ENCODE results near the gene DDX51. TPM values are rescaled to one million over a fixed set of nuclear protein-coding genes. Genes with fewer than 3 reads are reported as not detected.

Gene DDX51
- total and polyA plus RNA-seq, 2 of the 13 experiments (the other 11 are each of a cell fraction or from before 2014, with no cell fraction given) = 10.1 TPM

DNA sequence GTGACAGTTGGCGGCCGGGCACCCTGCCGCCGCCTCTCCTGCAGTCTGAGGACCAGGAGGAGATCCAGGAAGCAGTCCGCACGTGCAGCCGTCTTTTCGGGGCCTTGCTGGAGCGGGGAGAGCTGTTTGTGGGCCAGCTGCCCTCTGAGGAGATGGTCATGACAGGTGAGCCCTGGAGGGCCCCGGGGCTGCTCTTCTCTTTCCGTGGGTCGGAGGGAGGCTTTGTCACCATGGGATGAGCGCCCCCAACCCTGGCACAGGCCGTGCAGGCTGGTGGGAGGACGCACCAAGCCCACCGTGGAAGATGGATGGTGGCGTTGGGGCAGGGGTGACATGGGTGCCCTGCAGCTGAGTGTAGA is 670 bp upstream of the DDX51 start (continued):
- TF ChIP-seq, protein P1, sequence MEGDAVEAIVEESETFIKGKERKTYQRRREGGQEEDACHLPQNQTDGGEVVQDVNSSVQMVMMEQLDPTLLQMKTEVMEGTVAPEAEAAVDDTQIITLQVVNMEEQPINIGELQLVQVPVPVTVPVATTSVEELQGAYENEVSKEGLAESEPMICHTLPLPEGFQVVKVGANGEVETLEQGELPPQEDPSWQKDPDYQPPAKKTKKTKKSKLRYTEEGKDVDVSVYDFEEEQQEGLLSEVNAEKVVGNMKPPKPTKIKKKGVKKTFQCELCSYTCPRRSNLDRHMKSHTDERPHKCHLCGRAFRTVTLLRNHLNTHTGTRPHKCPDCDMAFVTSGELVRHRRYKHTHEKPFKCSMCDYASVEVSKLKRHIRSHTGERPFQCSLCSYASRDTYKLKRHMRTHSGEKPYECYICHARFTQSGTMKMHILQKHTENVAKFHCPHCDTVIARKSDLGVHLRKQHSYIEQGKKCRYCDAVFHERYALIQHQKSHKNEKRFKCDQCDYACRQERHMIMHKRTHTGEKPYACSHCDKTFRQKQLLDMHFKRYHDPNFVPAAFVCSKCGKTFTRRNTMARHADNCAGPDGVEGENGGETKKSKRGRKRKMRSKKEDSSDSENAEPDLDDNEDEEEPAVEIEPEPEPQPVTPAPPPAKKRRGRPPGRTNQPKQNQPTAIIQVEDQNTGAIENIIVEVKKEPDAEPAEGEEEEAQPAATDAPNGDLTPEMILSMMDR (CRISPR knock-in tag; IDR thresholded peaks at IDR 0.05) = 0 out of 2 replicates have a peak, but pooled peaks have one; percentile 17
- TF ChIP-seq NFIB (CRISPR knock-in tag; IDR thresholded peaks at IDR 0.05; ENCODE audit: borderline replicate concordance) = no peak
- TF ChIP-seq, protein P2, sequence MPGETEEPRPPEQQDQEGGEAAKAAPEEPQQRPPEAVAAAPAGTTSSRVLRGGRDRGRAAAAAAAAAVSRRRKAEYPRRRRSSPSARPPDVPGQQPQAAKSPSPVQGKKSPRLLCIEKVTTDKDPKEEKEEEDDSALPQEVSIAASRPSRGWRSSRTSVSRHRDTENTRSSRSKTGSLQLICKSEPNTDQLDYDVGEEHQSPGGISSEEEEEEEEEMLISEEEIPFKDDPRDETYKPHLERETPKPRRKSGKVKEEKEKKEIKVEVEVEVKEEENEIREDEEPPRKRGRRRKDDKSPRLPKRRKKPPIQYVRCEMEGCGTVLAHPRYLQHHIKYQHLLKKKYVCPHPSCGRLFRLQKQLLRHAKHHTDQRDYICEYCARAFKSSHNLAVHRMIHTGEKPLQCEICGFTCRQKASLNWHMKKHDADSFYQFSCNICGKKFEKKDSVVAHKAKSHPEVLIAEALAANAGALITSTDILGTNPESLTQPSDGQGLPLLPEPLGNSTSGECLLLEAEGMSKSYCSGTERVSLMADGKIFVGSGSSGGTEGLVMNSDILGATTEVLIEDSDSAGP (CRISPR knock-in tag; IDR thresholded peaks at IDR 0.05; ENCODE audit: borderline replicate concordance) = 0 out of 2 replicates have a peak, but pooled peaks have one; percentile 18
- TF ChIP-seq EED (CRISPR knock-in tag; IDR thresholded peaks at IDR 0.05) = no peak; the same call in 1 of the 2 replicates
- TF ChIP-seq NFE2L1 (CRISPR knock-in tag; IDR thresholded peaks at IDR 0.05; ENCODE audit: borderline replicate concordance) = no peak
- TF ChIP-seq, protein P3, sequence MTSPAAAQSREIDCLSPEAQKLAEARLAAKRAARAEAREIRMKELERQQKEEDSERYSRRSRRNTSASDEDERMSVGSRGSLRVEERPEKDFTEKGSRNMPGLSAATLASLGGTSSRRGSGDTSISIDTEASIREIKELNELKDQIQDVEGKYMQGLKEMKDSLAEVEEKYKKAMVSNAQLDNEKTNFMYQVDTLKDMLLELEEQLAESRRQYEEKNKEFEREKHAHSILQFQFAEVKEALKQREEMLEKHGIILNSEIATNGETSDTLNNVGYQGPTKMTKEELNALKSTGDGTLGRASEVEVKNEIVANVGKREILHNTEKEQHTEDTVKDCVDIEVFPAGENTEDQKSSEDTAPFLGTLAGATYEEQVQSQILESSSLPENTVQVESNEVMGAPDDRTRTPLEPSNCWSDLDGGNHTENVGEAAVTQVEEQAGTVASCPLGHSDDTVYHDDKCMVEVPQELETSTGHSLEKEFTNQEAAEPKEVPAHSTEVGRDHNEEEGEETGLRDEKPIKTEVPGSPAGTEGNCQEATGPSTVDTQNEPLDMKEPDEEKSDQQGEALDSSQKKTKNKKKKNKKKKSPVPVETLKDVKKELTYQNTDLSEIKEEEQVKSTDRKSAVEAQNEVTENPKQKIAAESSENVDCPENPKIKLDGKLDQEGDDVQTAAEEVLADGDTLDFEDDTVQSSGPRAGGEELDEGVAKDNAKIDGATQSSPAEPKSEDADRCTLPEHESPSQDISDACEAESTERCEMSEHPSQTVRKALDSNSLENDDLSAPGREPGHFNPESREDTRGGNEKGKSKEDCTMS (CRISPR knock-in tag; conservative IDR thresholded peaks at IDR 0.05) = no peak
- TF ChIP-seq FIP1L1 (IDR thresholded peaks at IDR 0.05; ENCODE audit: borderline replicate concordance, insufficient read depth, low read depth, low read length) = no peak
- 0 out of 2 replicates have a peak, but pooled peaks have one; percentile 20 for TF ChIP-seq REL (CRISPR knock-in tag; conservative IDR thresholded peaks at IDR 0.05)
- TF ChIP-seq KLF6 (CRISPR knock-in tag; IDR thresholded peaks at IDR 0.05) = no peak
- no peak for TF ChIP-seq MTA3 (CRISPR knock-in tag; IDR thresholded peaks at IDR 0.05)
- TF ChIP-seq, protein P4, sequence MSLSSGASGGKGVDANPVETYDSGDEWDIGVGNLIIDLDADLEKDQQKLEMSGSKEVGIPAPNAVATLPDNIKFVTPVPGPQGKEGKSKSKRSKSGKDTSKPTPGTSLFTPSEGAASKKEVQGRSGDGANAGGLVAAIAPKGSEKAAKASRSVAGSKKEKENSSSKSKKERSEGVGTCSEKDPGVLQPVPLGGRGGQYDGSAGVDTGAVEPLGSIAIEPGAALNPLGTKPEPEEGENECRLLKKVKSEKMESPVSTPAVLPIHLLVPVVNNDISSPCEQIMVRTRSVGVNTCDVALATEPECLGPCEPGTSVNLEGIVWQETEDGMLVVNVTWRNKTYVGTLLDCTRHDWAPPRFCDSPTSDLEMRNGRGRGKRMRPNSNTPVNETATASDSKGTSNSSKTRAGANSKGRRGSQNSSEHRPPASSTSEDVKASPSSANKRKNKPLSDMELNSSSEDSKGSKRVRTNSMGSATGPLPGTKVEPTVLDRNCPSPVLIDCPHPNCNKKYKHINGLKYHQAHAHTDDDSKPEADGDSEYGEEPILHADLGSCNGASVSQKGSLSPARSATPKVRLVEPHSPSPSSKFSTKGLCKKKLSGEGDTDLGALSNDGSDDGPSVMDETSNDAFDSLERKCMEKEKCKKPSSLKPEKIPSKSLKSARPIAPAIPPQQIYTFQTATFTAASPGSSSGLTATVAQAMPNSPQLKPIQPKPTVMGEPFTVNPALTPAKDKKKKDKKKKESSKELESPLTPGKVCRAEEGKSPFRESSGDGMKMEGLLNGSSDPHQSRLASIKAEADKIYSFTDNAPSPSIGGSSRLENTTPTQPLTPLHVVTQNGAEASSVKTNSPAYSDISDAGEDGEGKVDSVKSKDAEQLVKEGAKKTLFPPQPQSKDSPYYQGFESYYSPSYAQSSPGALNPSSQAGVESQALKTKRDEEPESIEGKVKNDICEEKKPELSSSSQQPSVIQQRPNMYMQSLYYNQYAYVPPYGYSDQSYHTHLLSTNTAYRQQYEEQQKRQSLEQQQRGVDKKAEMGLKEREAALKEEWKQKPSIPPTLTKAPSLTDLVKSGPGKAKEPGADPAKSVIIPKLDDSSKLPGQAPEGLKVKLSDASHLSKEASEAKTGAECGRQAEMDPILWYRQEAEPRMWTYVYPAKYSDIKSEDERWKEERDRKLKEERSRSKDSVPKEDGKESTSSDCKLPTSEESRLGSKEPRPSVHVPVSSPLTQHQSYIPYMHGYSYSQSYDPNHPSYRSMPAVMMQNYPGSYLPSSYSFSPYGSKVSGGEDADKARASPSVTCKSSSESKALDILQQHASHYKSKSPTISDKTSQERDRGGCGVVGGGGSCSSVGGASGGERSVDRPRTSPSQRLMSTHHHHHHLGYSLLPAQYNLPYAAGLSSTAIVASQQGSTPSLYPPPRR (CRISPR knock-in tag; IDR thresholded peaks at IDR 0.05; ENCODE audit: borderline replicate concordance) = no peak
- no peak for TF ChIP-seq MIER2 (CRISPR knock-in tag; IDR thresholded peaks at IDR 0.05)
- TF ChIP-seq TBX3 (IDR thresholded peaks at IDR 0.05; ENCODE audit: borderline replicate concordance) = no peak
- TF ChIP-seq, protein P5, sequence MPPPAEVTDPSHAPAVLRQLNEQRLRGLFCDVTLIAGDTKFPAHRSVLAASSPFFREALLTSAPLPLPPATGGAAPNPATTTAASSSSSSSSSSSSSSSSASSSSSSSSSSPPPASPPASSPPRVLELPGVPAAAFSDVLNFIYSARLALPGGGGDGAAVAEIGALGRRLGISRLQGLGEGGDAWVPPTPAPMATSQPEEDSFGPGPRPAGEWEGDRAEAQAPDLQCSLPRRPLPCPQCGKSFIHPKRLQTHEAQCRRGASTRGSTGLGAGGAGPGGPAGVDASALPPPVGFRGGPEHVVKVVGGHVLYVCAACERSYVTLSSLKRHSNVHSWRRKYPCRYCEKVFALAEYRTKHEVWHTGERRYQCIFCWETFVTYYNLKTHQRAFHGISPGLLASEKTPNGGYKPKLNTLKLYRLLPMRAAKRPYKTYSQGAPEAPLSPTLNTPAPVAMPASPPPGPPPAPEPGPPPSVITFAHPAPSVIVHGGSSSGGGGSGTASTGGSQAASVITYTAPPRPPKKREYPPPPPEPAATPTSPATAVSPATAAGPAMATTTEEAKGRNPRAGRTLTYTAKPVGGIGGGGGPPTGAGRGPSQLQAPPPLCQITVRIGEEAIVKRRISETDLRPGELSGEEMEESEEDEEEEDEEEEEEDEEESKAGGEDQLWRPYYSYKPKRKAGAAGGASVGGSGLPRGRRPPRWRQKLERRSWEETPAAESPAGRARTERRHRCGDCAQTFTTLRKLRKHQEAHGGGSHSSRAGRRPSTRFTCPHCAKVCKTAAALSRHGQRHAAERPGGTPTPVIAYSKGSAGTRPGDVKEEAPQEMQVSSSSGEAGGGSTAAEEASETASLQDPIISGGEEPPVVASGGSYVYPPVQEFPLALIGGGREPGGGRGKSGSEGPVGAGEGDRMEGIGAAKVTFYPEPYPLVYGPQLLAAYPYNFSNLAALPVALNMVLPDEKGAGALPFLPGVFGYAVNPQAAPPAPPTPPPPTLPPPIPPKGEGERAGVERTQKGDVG (CRISPR knock-in tag; IDR thresholded peaks at IDR 0.05; ENCODE audit: borderline replicate concordance) = no peak
- TF ChIP-seq HCFC1 (IDR thresholded peaks at IDR 0.05; ENCODE audit: low read depth, low read length) = no peak
